ENCODE measurements around the gene PPP1R3D.

DNA sequence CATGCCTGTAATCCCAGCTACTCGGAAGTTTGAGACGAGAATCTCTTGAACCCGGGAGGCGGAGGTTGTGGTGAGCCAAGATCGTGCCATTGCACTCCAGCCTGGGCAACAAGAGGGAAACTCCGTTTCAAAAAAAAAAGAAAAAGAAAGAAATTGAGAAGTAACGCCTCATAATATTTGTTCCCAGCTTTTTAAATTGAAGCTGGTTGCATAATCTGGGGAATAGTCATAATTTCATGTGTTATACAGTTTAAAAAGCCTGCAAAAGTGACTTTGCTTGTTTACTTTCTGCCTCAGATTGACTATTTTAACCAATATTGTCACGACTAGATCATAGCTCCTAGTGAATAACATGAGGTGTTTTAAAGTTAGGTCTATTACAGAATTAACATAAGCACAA lies 7.3 kb upstream of the PPP1R3D start:
- TF ChIP-seq CTCF (IDR thresholded peaks at IDR 0.05; ENCODE audit: low read length) (no peak), EZH2 (optimal IDR thresholded peaks at IDR 0.05; ENCODE audit: low read depth, low read length) (no peak), EZH2phosphoT487 (IDR thresholded peaks at IDR 0.05; ENCODE audit: low read length) (no peak)

Measured in MM.1S (cell line).